GM12878 (cell line): ENCODE data around the gene RAB29. TPM values are rescaled to one million over a fixed set of nuclear protein-coding genes. Genes with fewer than 3 reads are reported as not detected.
A peak's percentile ranks its signal among the peaks of the same experiment; 100 is the strongest.

Experiments used
- BCL3 ChIP-seq: IDR thresholded peaks from 2 replicates; pipeline ENCODE4 v1.6.1; 2011; ENCODE audit warnings: borderline replicate concordance, low read depth, mild to moderate bottlenecking, moderate library complexity, low read length; ENCODE audit not compliant: insufficient read depth, poor library complexity, severe bottlenecking
- BCLAF1 ChIP-seq: fragments of 450-650 bp; IDR thresholded peaks from 2 replicates; pipeline ENCODE4 v1.6.1; 2017; ENCODE audit warnings: antibody characterized with exemption, mild to moderate bottlenecking, moderate library complexity
- CUX1 ChIP-seq: IDR thresholded peaks from 2 replicates; pipeline ENCODE4 v1.6.1; 2012; ENCODE audit warnings: improper control_type of control experiment, low read depth, low read length; ENCODE audit not compliant: insufficient replicate concordance
- IRF5 ChIP-seq: fragments of 450-650 bp; IDR thresholded peaks from 2 replicates; pipeline ENCODE4 v1.6.1; 2017; ENCODE audit warnings: borderline replicate concordance
- PAX8 ChIP-seq: fragments of 450-650 bp; IDR thresholded peaks from 2 replicates; pipeline ENCODE4 v1.6.1; 2017; ENCODE audit warnings: mild to moderate bottlenecking, moderate library complexity
- PRDM15 ChIP-seq: fragments of 450-650 bp; formaldehyde crosslinking; IDR thresholded peaks from 2 replicates; pipeline ENCODE4 v1.4.0; 2020; ENCODE audit warnings: mild to moderate bottlenecking, moderate library complexity
- RELA ChIP-seq: fragments of 450-650 bp; IDR thresholded peaks from 2 replicates; pipeline ENCODE4 v1.8.0; 2014; ENCODE audit warnings: borderline replicate concordance; ENCODE audit not compliant: partially characterized antibody
- RELB ChIP-seq: fragments of 450-650 bp; IDR thresholded peaks from 2 replicates; pipeline ENCODE4 v1.6.1; 2017; ENCODE audit warnings: low read depth, mild to moderate bottlenecking, moderate library complexity
- SP1 ChIP-seq: IDR thresholded peaks from one replicate; pipeline ENCODE4 v1.6.1; 2011; ENCODE audit warnings: low read depth, low read length
- ZSCAN29 ChIP-seq: fragments of 450-650 bp; IDR thresholded peaks from 2 replicates; pipeline ENCODE4 v1.6.1; 2017; ENCODE audit warnings: mild to moderate bottlenecking, moderate library complexity
- polyA plus RNA-seq, 11 experiments: library from polyadenylated mRNA; depleted of rRNA in 4 of 11; unstranded in 6 of 11; stranded (reverse) in 5 of 11; fragments of >200 nt; fragmentation: Nextera tagmentation in 4 of 11; fragmentation: Illumina TruSeq in 1 of 11; extraction: Ambion mirVana in 4 of 11; extraction: Trizol in 1 of 11; gene quantifications; 1 replicate in 1 of 11; 2 replicates in 10 of 11; pipeline versions ENCODE4 v1.2.1 to v1.2.3, GENCODE V29; 2011 to 2016; ENCODE audit warnings: inconsistent platforms in 2 of 11, missing spikeins in 2 of 11, low read depth in 1 of 11
- total RNA-seq, 4 experiments: library from RNA; depleted of rRNA in 3 of 4; stranded (reverse); fragments of >200 nt in 3 of 4; fragmentation: Illumina TruSeq in 1 of 4; extraction: Trizol in 1 of 4; gene quantifications; 2 replicates each; pipeline versions ENCODE4 v1.2.1 to v1.2.3, GENCODE V29; 2013 to 2021

RAB29 gene
- total and polyA plus RNA-seq, 10 of the 15 experiments (the other 5 are each of a cell fraction or from before 2014, with no cell fraction given), result 11.7 to 74.5 (median 15.0) TPM

GRCh38 chr1:205750138-205751035, 24.9 kb downstream of the RAB29 start, which contains the start of gene NUCKS1 (continued):
- TF ChIP-seq CUX1, result no peak
- TF ChIP-seq RELB, result peak; percentile 91
- no peak for TF ChIP-seq BCLAF1
- TF ChIP-seq BCL3, result no peak
- no peak; the same call in 1 of the 2 replicates for TF ChIP-seq PAX8
- peak; percentile 92 for TF ChIP-seq RELA
- no peak for TF ChIP-seq IRF5
- no peak for TF ChIP-seq PRDM15 (CRISPR knock-in tag)
- TF ChIP-seq ZSCAN29, result no peak
- TF ChIP-seq SP1, result peak; percentile 94
